RWPE2 (cell line): ENCODE data around the gene TMEM42.

Source experiments
- ATAC-seq: fragments of 200-7000 bp; cut with Tn5 transposase; 3 replicates; pipeline ENCODE4 v1.9.1; 2021; ENCODE audit warnings: low read depth
- DNase-seq: peaks from one replicate; pipeline ENCODE4 v3.0.0-alpha.2; 2020; ENCODE audit warnings: low spot score
- H3K27ac ChIP-seq: fragments of 450-650 bp; 2 replicates; pipeline ENCODE4 v1.5.1; 2017; ENCODE audit warnings: mild to moderate bottlenecking; ENCODE audit not compliant: poor library complexity, severe bottlenecking
- H3K27me3 ChIP-seq: fragments of 250-450 bp; sonication (Bioruptor Pico); 2 replicates; pipeline ENCODE4 v1.5.1; 2021; ENCODE audit warnings: mild to moderate bottlenecking, moderate library complexity; ENCODE audit not compliant: insufficient read depth, poor library complexity, severe bottlenecking
- H3K36me3 ChIP-seq: fragments of 250-450 bp; sonication (Bioruptor Pico); 2 replicates; pipeline ENCODE4 v1.5.1; 2020; ENCODE audit warnings: low read depth, mild to moderate bottlenecking, moderate library complexity
- H3K4me1 ChIP-seq: fragments of 250-450 bp; sonication (Bioruptor Pico); 2 replicates; pipeline ENCODE4 v1.5.1; 2021; ENCODE audit warnings: mild to moderate bottlenecking, moderate library complexity; ENCODE audit not compliant: insufficient read depth, poor library complexity, severe bottlenecking
- H3K4me3 ChIP-seq: fragments of 250-450 bp; sonication (Bioruptor Pico); 2 replicates; pipeline ENCODE4 v1.5.1; 2021; ENCODE audit warnings: mild to moderate bottlenecking, moderate library complexity; ENCODE audit not compliant: severe bottlenecking
- H3K9me3 ChIP-seq: fragments of 250-450 bp; sonication (Bioruptor Pico); 2 replicates; pipeline ENCODE4 v1.5.1; 2021; ENCODE audit warnings: mild to moderate bottlenecking, moderate library complexity; ENCODE audit not compliant: severe bottlenecking
- CTCF ChIP-seq: fragments of 450-650 bp; IDR thresholded peaks from one replicate; pipeline ENCODE4 v1.5.1; 2017; ENCODE audit warnings: mild to moderate bottlenecking, moderate library complexity; ENCODE audit not compliant: poor library complexity, severe bottlenecking

Gene TMEM42

GRCh38 chr3:44880284-44880683, 18.6 kb downstream of the TMEM42 start:
- no peaks in the 10 kb centered on the region for H3K36me3 ChIP-seq
- H3K9me3 ChIP-seq = no peaks in the 10 kb centered on the region
- ATAC-seq (no peak), DNase-seq (no peak)
- H3K27ac ChIP-seq = no peak overlapping the region
- H3K4me3 ChIP-seq = no peak overlapping the region
- no peak for TF ChIP-seq CTCF
- H3K4me1 ChIP-seq = peaks cover 24% of the 10 kb centered on the region
- H3K27me3 ChIP-seq = no peaks in the 10 kb centered on the region

GRCh38 chr3:44883213-44883955, 21.7 kb downstream of the TMEM42 start:
- TF ChIP-seq CTCF = no peak
- peaks cover 42% of the 10 kb centered on the region for H3K4me1 ChIP-seq
- H3K36me3 ChIP-seq = no peaks in the 10 kb centered on the region
- ATAC-seq = no peak; the same call in 2 of the 3 replicates
- H3K27me3 ChIP-seq = no peaks in the 10 kb centered on the region
- H3K27ac ChIP-seq = peak overlapping the region; percentile 100
- no peak for DNase-seq
- no peak overlapping the region for H3K4me3 ChIP-seq
- no peaks in the 10 kb centered on the region for H3K9me3 ChIP-seq

- no peak for TF ChIP-seq CTCF
- Histone ChIP-seq H3K27ac (peak overlapping the region; percentile 100), H3K27me3 (no peaks in the 10 kb centered on the region), H3K4me3 (no peak overlapping the region), H3K36me3 (no peaks in the 10 kb centered on the region), H3K9me3 (no peaks in the 10 kb centered on the region), H3K4me1 (peaks cover 42% of the 10 kb centered on the region)
- peak; percentile 75 for ATAC-seq
- DNase-seq = peak; percentile 91
Observed at GRCh38 chr3:44883999-44884431, 22.3 kb downstream of the TMEM42 start.

GRCh38 chr3:44885618-44886017, 23.9 kb downstream of the TMEM42 start:
- peak; percentile 95 for DNase-seq
- peak; percentile 63 for ATAC-seq
- peaks cover 42% of the 10 kb centered on the region for H3K4me1 ChIP-seq
- H3K9me3 ChIP-seq = no peaks in the 10 kb centered on the region
- no peak for TF ChIP-seq CTCF
- no peaks in the 10 kb centered on the region for H3K36me3 ChIP-seq
- no peak overlapping the region for H3K4me3 ChIP-seq
- H3K27ac ChIP-seq = peak overlapping the region; percentile 100
- H3K27me3 ChIP-seq = no peaks in the 10 kb centered on the region

GRCh38 chr3:44886561-44886960, 24.8 kb downstream of the TMEM42 start:
- no peak for TF ChIP-seq CTCF

More at GRCh38 chr3:44886561-44886960, 24.8 kb downstream of the TMEM42 start:
- Histone ChIP-seq H3K27ac (peak overlapping the region; percentile 100), H3K4me1 (peaks cover 42% of the 10 kb centered on the region), H3K9me3 (no peaks in the 10 kb centered on the region), H3K27me3 (no peaks in the 10 kb centered on the region), H3K36me3 (no peaks in the 10 kb centered on the region), H3K4me3 (no peak overlapping the region)
- peak; percentile 74 for DNase-seq
- peak; percentile 75 for ATAC-seq
